Osteoblast (primary cell): ENCODE data around the gene FAM13C. TPM values are rescaled to one million over a fixed set of nuclear protein-coding genes. Genes with fewer than 3 reads are reported as not detected.

Source experiments
- DNase-seq: peaks from one replicate; pipeline ENCODE4 v3.0.0; 2011; ENCODE audit warnings: low spot score, mixed read lengths; ENCODE audit not compliant: insufficient read length; ENCODE audit errors: missing footprints
- H2AFZ ChIP-seq: 2 replicates; pipeline ENCODE4 v1.6.0; 2011; ENCODE audit warnings: mild to moderate bottlenecking, low read length
- H3K27ac ChIP-seq: 2 replicates; pipeline ENCODE4 v1.5.1; 2011; ENCODE audit warnings: mild to moderate bottlenecking, low read depth, low read length, moderate library complexity
- H3K27me3 ChIP-seq: 2 replicates; pipeline ENCODE4 v1.6.0; 2012; ENCODE audit warnings: mild to moderate bottlenecking, control low read depth, inconsistent platforms, low read length, moderate library complexity; ENCODE audit not compliant: insufficient read depth
- H3K36me3 ChIP-seq: 2 replicates; pipeline ENCODE4 v1.5.1; 2011; ENCODE audit warnings: mild to moderate bottlenecking, low read length, control low read depth, moderate library complexity; ENCODE audit not compliant: insufficient read depth
- H3K4me1 ChIP-seq: 2 replicates; pipeline ENCODE4 v1.5.1; 2011; ENCODE audit warnings: mild to moderate bottlenecking, low read length, control low read depth, moderate library complexity; ENCODE audit not compliant: insufficient read depth
- H3K4me2 ChIP-seq: 2 replicates; pipeline ENCODE4 v1.6.0; 2011; ENCODE audit warnings: mild to moderate bottlenecking, low read length; ENCODE audit not compliant: insufficient read depth
- H3K4me3 ChIP-seq: fragments of 200-600 bp; sonication (generic); 3 replicates; pipeline ENCODE4 v1.5.1; 2012; ENCODE audit warnings: mild to moderate bottlenecking, low read length, inconsistent platforms; ENCODE audit not compliant: insufficient read depth
- H3K79me2 ChIP-seq: 2 replicates; pipeline ENCODE4 v1.6.0; 2012; ENCODE audit warnings: mild to moderate bottlenecking, low read length, control low read depth, inconsistent platforms; ENCODE audit not compliant: insufficient read depth
- H3K9me3 ChIP-seq: 2 replicates; pipeline ENCODE4 v1.5.1; 2011; ENCODE audit warnings: low read depth, low read length, control low read depth
- H4K20me1 ChIP-seq: 2 replicates; pipeline ENCODE4 v1.6.0; 2012; ENCODE audit warnings: mild to moderate bottlenecking, low read length, control low read depth; ENCODE audit not compliant: insufficient read depth
- total RNA-seq: library from RNA; depleted of rRNA; stranded (reverse); fragments of >200 nt; gene quantifications from 2 replicates; pipeline ENCODE4 v1.2.3, GENCODE V29; 2012
- TF ChIP-seq, protein P1 (sequence below): IDR thresholded peaks from 2 replicates; pipeline ENCODE4 v1.5.1; 2011; ENCODE audit warnings: mild to moderate bottlenecking, low read depth, low read length, moderate library complexity; ENCODE audit errors: extremely low read depth

The FAM13C gene
- total RNA-seq, 1 donor, result 6.5 TPM

DNA sequence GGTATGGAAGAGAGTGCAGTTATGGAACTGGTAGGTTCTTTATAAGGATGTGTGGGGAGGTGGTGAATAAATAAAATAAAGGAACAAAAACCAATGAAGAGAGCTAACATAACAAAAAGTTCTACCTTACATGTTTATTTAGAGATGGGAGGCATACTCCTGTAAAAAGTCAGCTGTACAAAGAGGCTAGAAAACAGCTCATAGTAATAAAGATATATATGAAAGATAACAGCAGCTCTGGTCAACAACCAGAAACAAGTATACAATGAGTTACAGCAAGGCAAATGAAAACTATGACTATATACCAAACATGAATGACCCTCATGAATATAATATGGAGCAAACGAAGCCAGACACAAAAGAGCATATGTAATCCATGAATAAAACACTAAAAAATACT lies 62.0 kb downstream of the FAM13C start:
- DNase-seq, result no peak
- no peaks in the 10 kb centered on the region for H4K20me1 ChIP-seq
- H3K27ac ChIP-seq, result no peak overlapping the region
- H3K4me2 ChIP-seq, result no peak overlapping the region
- H3K27me3 ChIP-seq, result no peaks in the 10 kb centered on the region
- no peak overlapping the region for H3K4me3 ChIP-seq
- H3K36me3 ChIP-seq, result no peaks in the 10 kb centered on the region
- H3K9me3 ChIP-seq, result no peaks in the 10 kb centered on the region
- TF ChIP-seq, protein P1, sequence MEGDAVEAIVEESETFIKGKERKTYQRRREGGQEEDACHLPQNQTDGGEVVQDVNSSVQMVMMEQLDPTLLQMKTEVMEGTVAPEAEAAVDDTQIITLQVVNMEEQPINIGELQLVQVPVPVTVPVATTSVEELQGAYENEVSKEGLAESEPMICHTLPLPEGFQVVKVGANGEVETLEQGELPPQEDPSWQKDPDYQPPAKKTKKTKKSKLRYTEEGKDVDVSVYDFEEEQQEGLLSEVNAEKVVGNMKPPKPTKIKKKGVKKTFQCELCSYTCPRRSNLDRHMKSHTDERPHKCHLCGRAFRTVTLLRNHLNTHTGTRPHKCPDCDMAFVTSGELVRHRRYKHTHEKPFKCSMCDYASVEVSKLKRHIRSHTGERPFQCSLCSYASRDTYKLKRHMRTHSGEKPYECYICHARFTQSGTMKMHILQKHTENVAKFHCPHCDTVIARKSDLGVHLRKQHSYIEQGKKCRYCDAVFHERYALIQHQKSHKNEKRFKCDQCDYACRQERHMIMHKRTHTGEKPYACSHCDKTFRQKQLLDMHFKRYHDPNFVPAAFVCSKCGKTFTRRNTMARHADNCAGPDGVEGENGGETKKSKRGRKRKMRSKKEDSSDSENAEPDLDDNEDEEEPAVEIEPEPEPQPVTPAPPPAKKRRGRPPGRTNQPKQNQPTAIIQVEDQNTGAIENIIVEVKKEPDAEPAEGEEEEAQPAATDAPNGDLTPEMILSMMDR, result no peak
- no peak overlapping the region for H2AFZ ChIP-seq
- H3K79me2 ChIP-seq, result no peaks in the 10 kb centered on the region
- H3K4me1 ChIP-seq, result no peaks in the 10 kb centered on the region

DNA sequence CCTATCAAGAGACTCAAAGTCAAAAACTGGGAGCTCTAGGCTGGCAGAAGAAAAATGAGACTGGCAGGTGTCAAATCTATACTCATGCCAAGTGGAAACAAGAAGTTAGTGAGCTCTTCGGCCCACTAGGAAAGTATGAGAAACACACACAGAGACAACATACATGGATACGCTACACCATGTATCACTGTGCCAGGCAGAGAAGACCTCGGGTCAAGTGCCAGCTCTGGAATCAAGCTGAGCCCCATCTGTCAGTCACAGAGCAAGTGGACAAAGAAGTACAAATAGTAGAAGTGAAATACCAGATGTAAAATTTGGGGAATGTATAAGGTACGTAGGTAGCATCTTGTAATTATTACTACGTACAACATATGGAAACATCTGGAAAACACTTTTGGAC lies 62.4 kb downstream of the FAM13C start:
- no peaks in the 10 kb centered on the region for H3K79me2 ChIP-seq
- H3K36me3 ChIP-seq, result no peaks in the 10 kb centered on the region
- H2AFZ ChIP-seq, result no peak overlapping the region
- no peak overlapping the region for H3K4me3 ChIP-seq
- no peaks in the 10 kb centered on the region for H3K27me3 ChIP-seq
- no peaks in the 10 kb centered on the region for H3K4me1 ChIP-seq
- H3K27ac ChIP-seq, result no peak overlapping the region
- no peaks in the 10 kb centered on the region for H3K9me3 ChIP-seq
- TF ChIP-seq, protein P1, result no peak
- H4K20me1 ChIP-seq, result no peaks in the 10 kb centered on the region
- no peak overlapping the region for H3K4me2 ChIP-seq
- DNase-seq, result no peak

DNA sequence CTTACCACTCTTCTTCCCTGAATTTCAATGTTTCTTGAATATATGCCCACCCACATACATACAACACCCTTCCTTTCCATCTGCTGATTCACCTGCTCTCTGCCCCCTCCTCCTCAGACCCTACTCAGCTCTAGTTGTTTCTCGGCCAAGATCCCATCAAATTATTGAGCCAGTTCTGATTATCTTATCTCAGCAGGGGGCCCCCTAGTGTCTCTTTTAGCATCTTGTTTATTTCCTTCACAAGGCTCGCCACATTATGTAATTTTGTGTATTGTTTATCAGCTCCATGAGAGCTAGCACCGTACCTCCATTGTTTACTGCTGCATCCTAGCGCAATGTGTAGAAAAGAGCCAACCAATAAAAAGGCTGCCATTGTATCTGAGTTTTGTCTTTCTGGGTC lies 71.9 kb downstream of the FAM13C start:
- Histone ChIP-seq H3K36me3 (no peaks in the 10 kb centered on the region), H3K27ac (no peak overlapping the region), H2AFZ (no peak overlapping the region), H3K27me3 (no peaks in the 10 kb centered on the region), H3K9me3 (no peaks in the 10 kb centered on the region), H3K4me2 (no peak overlapping the region), H4K20me1 (no peaks in the 10 kb centered on the region), H3K4me3 (no peak overlapping the region), H3K79me2 (no peaks in the 10 kb centered on the region), H3K4me1 (no peaks in the 10 kb centered on the region)
- TF ChIP-seq, protein P1, result peak; percentile 24
- DNase-seq, result no peak

DNA sequence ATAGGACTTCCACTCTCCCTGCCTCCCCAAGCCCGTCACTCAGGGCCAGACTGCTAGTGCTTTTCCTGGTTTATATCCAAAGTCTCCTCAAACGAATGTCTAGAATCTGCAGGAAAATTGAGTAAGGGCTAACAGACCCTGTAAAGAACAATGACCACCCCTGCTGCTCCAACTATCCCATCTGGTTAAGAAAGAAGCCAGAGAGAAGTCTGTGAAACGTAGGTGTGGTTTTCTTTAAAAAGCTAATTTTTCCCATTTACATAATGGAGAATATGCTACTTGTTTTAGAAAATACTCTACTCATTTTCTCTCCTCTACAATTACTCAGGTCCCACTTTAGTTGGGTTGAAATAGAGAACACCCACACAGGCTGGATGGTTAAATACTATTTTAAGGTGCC lies 72.5 kb downstream of the FAM13C start:
- Histone ChIP-seq H3K27me3 (no peaks in the 10 kb centered on the region), H3K4me2 (no peak overlapping the region), H4K20me1 (no peaks in the 10 kb centered on the region), H3K36me3 (no peaks in the 10 kb centered on the region), H3K4me3 (no peak overlapping the region), H3K27ac (no peak overlapping the region), H3K4me1 (no peaks in the 10 kb centered on the region), H2AFZ (no peak overlapping the region), H3K9me3 (no peaks in the 10 kb centered on the region), H3K79me2 (no peaks in the 10 kb centered on the region)
- TF ChIP-seq, protein P1, result no peak
- DNase-seq, result no peak
